Thoracic aorta (tissue), 2 donors: ENCODE measurements around the gene TRIM34. TPM values are rescaled to one million over a fixed set of nuclear protein-coding genes. Genes with fewer than 3 reads are reported as not detected.

ENCODE experiments used
- ATAC-seq: fragments of 150-250 bp; one replicate; pipeline ENCODE4 v1.8.0; 2017; ENCODE audit warnings: low read depth; ENCODE audit not compliant: insufficient number of reproducible peaks, low FRiP score
- DNase-seq: peaks from one replicate; pipeline ENCODE4 v3.0.0-alpha.2; 2020; ENCODE audit warnings: low spot score
- H3K27ac ChIP-seq, 2 donors: fragments of 200-600 bp; sonication (generic); 1 replicate in 1 of 2; 2 replicates in 1 of 2; pipeline ENCODE4 v1.5.1; 2016; ENCODE audit warnings: mild to moderate bottlenecking in 2 of 2, moderate library complexity in 2 of 2
- H3K27me3 ChIP-seq: fragments of 200-600 bp; sonication (generic); replicated peaks from 2 replicates; pipeline ENCODE4 v1.6.0; 2016; ENCODE audit warnings: mild to moderate bottlenecking; ENCODE audit not compliant: insufficient read depth
- H3K36me3 ChIP-seq: fragments of 200-600 bp; sonication (generic); one replicate; pipeline ENCODE4 v1.5.1; 2016
- H3K4me1 ChIP-seq, 2 donors: fragments of 200-600 bp; sonication (generic); 1 replicate in 1 of 2; 2 replicates in 1 of 2; pipeline versions ENCODE4 v1.5.1 to v1.6.0; 2016; ENCODE audit warnings: low read depth in 2 of 2, mild to moderate bottlenecking in 1 of 2; ENCODE audit not compliant: control insufficient read depth in 1 of 2
- H3K4me3 ChIP-seq: fragments of 200-600 bp; sonication (generic); 2 replicates; pipeline ENCODE4 v1.5.1; 2016; ENCODE audit warnings: mild to moderate bottlenecking
- H3K9me3 ChIP-seq: fragments of 200-600 bp; sonication (generic); 2 replicates; pipeline ENCODE4 v1.5.1; 2016
- total RNA-seq, 2 donors: library from RNA; depleted of rRNA; stranded (reverse); fragments of >200 nt; gene quantifications; one replicate each; pipeline versions ENCODE4 v1.1.0 to v1.2.3, GENCODE V29; 2016
- TF ChIP-seq, protein P1 (sequence below): fragments of 200-600 bp; sonication (generic); IDR thresholded peaks from one replicate; pipeline ENCODE4 v1.5.1; 2019; ENCODE audit warnings: antibody characterized with exemption

Gene TRIM34
- total RNA-seq, 2 donors from 2014 or later, result 6.9 to 7.7 TPM

GRCh38 chr11:5663511-5663910, 38.7 kb downstream of the TRIM34 start:
- TF ChIP-seq, protein P1, sequence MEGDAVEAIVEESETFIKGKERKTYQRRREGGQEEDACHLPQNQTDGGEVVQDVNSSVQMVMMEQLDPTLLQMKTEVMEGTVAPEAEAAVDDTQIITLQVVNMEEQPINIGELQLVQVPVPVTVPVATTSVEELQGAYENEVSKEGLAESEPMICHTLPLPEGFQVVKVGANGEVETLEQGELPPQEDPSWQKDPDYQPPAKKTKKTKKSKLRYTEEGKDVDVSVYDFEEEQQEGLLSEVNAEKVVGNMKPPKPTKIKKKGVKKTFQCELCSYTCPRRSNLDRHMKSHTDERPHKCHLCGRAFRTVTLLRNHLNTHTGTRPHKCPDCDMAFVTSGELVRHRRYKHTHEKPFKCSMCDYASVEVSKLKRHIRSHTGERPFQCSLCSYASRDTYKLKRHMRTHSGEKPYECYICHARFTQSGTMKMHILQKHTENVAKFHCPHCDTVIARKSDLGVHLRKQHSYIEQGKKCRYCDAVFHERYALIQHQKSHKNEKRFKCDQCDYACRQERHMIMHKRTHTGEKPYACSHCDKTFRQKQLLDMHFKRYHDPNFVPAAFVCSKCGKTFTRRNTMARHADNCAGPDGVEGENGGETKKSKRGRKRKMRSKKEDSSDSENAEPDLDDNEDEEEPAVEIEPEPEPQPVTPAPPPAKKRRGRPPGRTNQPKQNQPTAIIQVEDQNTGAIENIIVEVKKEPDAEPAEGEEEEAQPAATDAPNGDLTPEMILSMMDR, result no peak
- Histone ChIP-seq H3K27me3 (no peaks in the 10 kb centered on the region), H3K4me1 (no peaks in the 10 kb centered on the region), H3K4me3 (no peak overlapping the region), H3K36me3 (peaks cover 18% of the 10 kb centered on the region), H3K27ac (no peak overlapping the region), H3K9me3 (no peaks in the 10 kb centered on the region)
- no peak for DNase-seq
- ATAC-seq, result no peak

- DNase-seq, result no peak
- TF ChIP-seq, protein P1, result no peak
- no peak overlapping the region for H3K4me3 ChIP-seq
- peaks cover 26% of the 10 kb centered on the region for H3K36me3 ChIP-seq
- H3K4me1 ChIP-seq, result no peaks in the 10 kb centered on the region
- no peaks in the 10 kb centered on the region for H3K27me3 ChIP-seq
- H3K9me3 ChIP-seq, result no peaks in the 10 kb centered on the region
- H3K27ac ChIP-seq, result no peak overlapping the region
- no peak for ATAC-seq
These were observed 40.3 kb downstream of the TRIM34 start for GRCh38 chr11:5665051-5665570.

DNA sequence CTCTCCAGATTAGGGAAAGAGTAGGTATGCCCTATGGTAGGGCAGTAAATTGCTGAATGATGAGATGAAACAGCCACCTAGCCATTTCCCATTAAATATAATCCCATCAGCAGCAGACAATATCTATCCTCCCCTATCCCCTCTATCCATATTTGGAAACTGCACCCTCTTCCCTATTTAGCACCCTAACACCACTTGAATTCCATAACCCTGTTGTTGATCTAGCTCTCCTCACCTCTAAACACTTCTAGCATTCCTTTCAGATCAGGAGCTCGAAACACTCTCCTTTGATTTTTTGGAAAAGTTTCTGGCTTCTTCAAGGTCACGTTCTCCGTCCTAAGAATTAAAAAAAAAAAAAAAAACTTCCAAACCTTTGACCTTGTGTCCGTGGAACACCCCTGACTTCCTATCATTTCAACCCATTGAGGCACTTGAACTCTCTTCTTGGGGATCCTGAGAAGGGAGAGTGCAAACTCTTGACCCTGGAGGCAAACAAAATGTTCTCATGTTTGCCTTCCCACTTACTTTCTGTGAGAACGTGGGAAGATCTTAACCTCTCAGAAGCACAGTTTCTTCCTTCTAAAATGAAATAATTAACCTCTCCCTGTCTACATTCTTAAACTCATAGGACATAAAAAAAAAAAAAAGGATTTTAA, 41.1 kb downstream of the TRIM34 start:
- DNase-seq, result no peak
- Histone ChIP-seq H3K27me3 (no peaks in the 10 kb centered on the region), H3K27ac (no peak overlapping the region), H3K4me1 (no peaks in the 10 kb centered on the region), H3K4me3 (no peak overlapping the region), H3K36me3 (peaks cover 26% of the 10 kb centered on the region), H3K9me3 (no peaks in the 10 kb centered on the region)
- no peak for ATAC-seq
- TF ChIP-seq, protein P1, result no peak

- Histone ChIP-seq H3K4me1 (no peaks in the 10 kb centered on the region), H3K27me3 (no peaks in the 10 kb centered on the region), H3K4me3 (no peak overlapping the region), H3K27ac (no peak overlapping the region), H3K9me3 (no peaks in the 10 kb centered on the region), H3K36me3 (peaks cover 26% of the 10 kb centered on the region)
- no peak for DNase-seq
- TF ChIP-seq, protein P1, result no peak
- no peak for ATAC-seq
These were observed 41.6 kb downstream of the TRIM34 start for GRCh38 chr11:5666402-5666793.

GRCh38 chr11:5671831-5672230, 47.0 kb downstream of the TRIM34 start:
- ATAC-seq (no peak), DNase-seq (no peak)
- no peak overlapping the region for H3K27ac ChIP-seq
- no peaks in the 10 kb centered on the region for H3K4me1 ChIP-seq
- H3K9me3 ChIP-seq, result no peaks in the 10 kb centered on the region
- TF ChIP-seq, protein P1, result no peak
- no peak overlapping the region for H3K4me3 ChIP-seq
- H3K27me3 ChIP-seq, result no peaks in the 10 kb centered on the region
- peaks cover 17% of the 10 kb centered on the region for H3K36me3 ChIP-seq
